Measurements from ENCODE around the gene RNLS.
"Not testable (repeated sequence)": the region's sequence is repeated elsewhere in the genome, so short reads cannot be mapped to it uniquely, and the experiment has no call there.

Gene RNLS

DNA sequence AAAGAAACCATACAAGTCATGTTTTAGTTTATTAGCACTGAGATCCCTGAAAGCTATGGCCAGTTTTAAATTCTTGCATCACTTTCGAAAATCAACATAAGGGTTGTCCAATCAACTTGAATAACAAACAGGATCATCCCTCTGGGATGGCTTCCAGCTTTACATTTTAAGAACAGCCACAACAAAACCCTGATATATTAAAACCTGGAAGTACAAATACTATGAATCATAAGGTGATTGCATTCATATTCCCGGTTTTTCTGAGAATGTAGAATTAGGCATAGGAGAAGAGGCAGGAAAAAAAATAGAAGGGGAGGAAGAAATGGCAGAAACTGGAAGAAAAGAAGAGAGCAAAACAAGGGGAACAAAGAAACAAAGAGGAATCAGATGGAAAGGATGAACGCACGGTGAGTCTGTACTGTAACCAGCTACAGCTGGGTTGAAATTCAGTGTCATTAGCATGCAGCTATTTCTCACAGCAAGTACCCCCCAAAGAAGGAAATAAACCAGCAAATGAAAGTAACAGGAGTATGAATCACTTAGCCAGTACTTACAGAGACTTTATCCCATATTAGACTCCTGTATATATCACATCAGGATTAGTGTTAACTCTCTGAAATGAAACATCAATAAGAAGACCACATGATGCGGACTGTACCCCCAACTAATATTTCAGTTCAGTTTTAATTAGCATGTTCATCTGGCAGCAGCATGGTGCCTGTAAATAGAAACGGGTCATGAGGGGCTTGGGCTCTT is 301.3 kb downstream of the RNLS start:
- H3K4me3 ChIP-seq (ENCODE audit: low read length) = peak overlapping the region; percentile 49
- TF ChIP-seq, protein P1, sequence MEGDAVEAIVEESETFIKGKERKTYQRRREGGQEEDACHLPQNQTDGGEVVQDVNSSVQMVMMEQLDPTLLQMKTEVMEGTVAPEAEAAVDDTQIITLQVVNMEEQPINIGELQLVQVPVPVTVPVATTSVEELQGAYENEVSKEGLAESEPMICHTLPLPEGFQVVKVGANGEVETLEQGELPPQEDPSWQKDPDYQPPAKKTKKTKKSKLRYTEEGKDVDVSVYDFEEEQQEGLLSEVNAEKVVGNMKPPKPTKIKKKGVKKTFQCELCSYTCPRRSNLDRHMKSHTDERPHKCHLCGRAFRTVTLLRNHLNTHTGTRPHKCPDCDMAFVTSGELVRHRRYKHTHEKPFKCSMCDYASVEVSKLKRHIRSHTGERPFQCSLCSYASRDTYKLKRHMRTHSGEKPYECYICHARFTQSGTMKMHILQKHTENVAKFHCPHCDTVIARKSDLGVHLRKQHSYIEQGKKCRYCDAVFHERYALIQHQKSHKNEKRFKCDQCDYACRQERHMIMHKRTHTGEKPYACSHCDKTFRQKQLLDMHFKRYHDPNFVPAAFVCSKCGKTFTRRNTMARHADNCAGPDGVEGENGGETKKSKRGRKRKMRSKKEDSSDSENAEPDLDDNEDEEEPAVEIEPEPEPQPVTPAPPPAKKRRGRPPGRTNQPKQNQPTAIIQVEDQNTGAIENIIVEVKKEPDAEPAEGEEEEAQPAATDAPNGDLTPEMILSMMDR (conservative IDR thresholded peaks at IDR 0.05; ENCODE audit: low read length) = no peak
- DNase-seq (ENCODE audit: low read depth) = peak; percentile 76

- no peak for DNase-seq (ENCODE audit: low read depth)
- TF ChIP-seq, protein P1 (conservative IDR thresholded peaks at IDR 0.05; ENCODE audit: low read length) = no peak
- H3K4me3 ChIP-seq (ENCODE audit: low read length) = no peak overlapping the region
These were observed 302.6 kb downstream of the RNLS start for GRCh38 chr10:88280518-88280917.

DNA sequence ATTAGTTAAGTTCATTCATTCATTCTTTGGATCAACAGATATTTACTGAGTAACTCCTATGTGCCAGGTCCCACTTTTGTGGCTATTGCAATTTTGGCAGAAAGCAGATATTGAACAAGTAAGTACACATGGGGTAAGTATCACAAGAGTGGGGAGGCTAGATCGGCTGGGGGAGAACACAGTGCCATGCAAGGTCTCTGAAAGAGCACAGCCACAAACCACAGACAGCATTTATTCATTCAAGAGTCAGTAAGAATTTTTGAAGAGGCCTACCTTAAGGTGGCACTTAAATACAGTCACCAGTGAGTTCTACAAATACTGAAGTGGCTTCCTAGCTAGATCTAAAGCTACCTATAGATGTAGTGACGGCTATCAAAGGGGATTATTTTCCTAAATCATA is 304.2 kb downstream of the RNLS start:
- no peak for DNase-seq (ENCODE audit: low read depth)
- TF ChIP-seq, protein P1 (conservative IDR thresholded peaks at IDR 0.05; ENCODE audit: low read length) = no peak
- H3K4me3 ChIP-seq (ENCODE audit: low read length) = no peak overlapping the region

GRCh38 chr10:88276945-88277344 is 306.2 kb downstream of the RNLS start:
- H3K4me3 ChIP-seq (ENCODE audit: low read length); DNase-seq (ENCODE audit: low read depth): not testable (repeated sequence)

DNA sequence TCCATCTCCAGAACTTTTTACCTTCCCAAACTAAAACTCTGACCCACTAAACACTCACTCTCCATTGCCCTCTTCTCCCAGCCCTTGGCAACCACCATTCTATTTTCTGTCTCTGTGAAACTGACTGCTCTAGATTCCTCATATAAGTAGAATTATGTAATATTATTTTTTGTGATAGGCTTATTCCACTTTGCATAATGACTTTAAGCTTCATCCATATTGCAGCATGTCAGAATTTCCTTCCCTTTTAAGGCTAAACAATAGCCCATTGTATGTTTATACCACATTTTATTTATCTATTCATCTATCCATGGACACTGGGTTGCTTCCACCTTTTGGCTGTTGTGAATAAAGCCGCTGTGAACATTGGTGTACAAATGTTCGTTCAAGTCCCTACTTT is 308.8 kb downstream of the RNLS start:
- no peak overlapping the region for H3K4me3 ChIP-seq (ENCODE audit: low read length)
- TF ChIP-seq, protein P1 (conservative IDR thresholded peaks at IDR 0.05; ENCODE audit: low read length) = no peak

GRCh38 chr10:88273567-88273966 is 309.6 kb downstream of the RNLS start:
- TF ChIP-seq, protein P1 (conservative IDR thresholded peaks at IDR 0.05; ENCODE audit: low read length) = no peak
- no peak overlapping the region for H3K4me3 ChIP-seq (ENCODE audit: low read length)
- no peak for DNase-seq (ENCODE audit: low read depth)

More for the DNA sequence above, 308.8 kb downstream of the RNLS start:
- no peak for DNase-seq (ENCODE audit: low read depth)

GRCh38 chr10:88271761-88272543 is 311.2 kb downstream of the RNLS start:
- peak; percentile 64 for DNase-seq (ENCODE audit: low read depth)
- H3K4me3 ChIP-seq (ENCODE audit: low read length) = no peak overlapping the region
- TF ChIP-seq, protein P1 (conservative IDR thresholded peaks at IDR 0.05; ENCODE audit: low read length) = no peak
